ENCODE measurements around the gene ZMYND8.

DNA sequence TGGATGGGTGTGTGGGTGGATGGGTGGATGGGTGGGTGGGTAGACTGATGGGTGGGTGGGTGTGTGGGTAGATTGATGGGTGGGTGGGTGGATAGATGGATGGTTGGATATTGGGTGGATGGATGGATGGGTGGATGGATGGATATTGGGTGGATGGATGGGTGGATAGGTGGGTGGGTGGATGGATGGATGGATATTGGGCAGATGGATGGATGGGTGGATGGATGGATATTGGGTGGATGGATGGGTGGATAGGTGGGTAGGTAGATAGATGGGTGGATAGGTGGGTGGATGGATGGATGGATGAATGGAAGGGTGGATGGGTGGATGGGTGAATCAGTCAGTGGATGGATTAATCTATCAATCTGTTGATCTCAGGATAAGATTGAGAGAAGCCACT lies 177.2 kb downstream of the ZMYND8 start:
- no peak for TF ChIP-seq POLR2A (IDR thresholded peaks at IDR 0.05; ENCODE audit: borderline replicate concordance, extremely low read depth, insufficient read depth, insufficient read length)
- no peak for TF ChIP-seq EZH2 (IDR thresholded peaks at IDR 0.05)
- TF ChIP-seq, protein P1, sequence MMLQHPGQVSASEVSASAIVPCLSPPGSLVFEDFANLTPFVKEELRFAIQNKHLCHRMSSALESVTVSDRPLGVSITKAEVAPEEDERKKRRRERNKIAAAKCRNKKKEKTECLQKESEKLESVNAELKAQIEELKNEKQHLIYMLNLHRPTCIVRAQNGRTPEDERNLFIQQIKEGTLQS (IDR thresholded peaks at IDR 0.05): no peak
- TF ChIP-seq, protein P2, sequence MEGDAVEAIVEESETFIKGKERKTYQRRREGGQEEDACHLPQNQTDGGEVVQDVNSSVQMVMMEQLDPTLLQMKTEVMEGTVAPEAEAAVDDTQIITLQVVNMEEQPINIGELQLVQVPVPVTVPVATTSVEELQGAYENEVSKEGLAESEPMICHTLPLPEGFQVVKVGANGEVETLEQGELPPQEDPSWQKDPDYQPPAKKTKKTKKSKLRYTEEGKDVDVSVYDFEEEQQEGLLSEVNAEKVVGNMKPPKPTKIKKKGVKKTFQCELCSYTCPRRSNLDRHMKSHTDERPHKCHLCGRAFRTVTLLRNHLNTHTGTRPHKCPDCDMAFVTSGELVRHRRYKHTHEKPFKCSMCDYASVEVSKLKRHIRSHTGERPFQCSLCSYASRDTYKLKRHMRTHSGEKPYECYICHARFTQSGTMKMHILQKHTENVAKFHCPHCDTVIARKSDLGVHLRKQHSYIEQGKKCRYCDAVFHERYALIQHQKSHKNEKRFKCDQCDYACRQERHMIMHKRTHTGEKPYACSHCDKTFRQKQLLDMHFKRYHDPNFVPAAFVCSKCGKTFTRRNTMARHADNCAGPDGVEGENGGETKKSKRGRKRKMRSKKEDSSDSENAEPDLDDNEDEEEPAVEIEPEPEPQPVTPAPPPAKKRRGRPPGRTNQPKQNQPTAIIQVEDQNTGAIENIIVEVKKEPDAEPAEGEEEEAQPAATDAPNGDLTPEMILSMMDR (IDR thresholded peaks at IDR 0.05 in 2 of 3, conservative IDR thresholded peaks at IDR 0.05 in 1 of 3; ENCODE audit: borderline replicate concordance in 1 of 3, insufficient read depth in 1 of 3, low read depth in 2 of 3, low read length in 2 of 3): no peak
- TF ChIP-seq ZNF274 (IDR thresholded peaks at IDR 0.05; ENCODE audit: low read depth, low read length): no peak
- no peak for TF ChIP-seq POLR2AphosphoS5 (IDR thresholded peaks at IDR 0.05; ENCODE audit: low read depth, low read length)
- no peak for TF ChIP-seq SIN3A (IDR thresholded peaks at IDR 0.05; ENCODE audit: low read depth)
- TF ChIP-seq YY1 (IDR thresholded peaks at IDR 0.05; ENCODE audit: extremely low read depth, insufficient replicate concordance, low read depth, low read length): no peak
- TF ChIP-seq, protein P3, sequence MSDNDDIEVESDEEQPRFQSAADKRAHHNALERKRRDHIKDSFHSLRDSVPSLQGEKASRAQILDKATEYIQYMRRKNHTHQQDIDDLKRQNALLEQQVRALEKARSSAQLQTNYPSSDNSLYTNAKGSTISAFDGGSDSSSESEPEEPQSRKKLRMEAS (IDR thresholded peaks at IDR 0.05): no peak
- TF ChIP-seq, protein P4, sequence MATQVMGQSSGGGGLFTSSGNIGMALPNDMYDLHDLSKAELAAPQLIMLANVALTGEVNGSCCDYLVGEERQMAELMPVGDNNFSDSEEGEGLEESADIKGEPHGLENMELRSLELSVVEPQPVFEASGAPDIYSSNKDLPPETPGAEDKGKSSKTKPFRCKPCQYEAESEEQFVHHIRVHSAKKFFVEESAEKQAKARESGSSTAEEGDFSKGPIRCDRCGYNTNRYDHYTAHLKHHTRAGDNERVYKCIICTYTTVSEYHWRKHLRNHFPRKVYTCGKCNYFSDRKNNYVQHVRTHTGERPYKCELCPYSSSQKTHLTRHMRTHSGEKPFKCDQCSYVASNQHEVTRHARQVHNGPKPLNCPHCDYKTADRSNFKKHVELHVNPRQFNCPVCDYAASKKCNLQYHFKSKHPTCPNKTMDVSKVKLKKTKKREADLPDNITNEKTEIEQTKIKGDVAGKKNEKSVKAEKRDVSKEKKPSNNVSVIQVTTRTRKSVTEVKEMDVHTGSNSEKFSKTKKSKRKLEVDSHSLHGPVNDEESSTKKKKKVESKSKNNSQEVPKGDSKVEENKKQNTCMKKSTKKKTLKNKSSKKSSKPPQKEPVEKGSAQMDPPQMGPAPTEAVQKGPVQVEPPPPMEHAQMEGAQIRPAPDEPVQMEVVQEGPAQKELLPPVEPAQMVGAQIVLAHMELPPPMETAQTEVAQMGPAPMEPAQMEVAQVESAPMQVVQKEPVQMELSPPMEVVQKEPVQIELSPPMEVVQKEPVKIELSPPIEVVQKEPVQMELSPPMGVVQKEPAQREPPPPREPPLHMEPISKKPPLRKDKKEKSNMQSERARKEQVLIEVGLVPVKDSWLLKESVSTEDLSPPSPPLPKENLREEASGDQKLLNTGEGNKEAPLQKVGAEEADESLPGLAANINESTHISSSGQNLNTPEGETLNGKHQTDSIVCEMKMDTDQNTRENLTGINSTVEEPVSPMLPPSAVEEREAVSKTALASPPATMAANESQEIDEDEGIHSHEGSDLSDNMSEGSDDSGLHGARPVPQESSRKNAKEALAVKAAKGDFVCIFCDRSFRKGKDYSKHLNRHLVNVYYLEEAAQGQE (IDR thresholded peaks at IDR 0.05; ENCODE audit: low read depth): no peak
- no peak for TF ChIP-seq CBX3 (IDR thresholded peaks at IDR 0.05; ENCODE audit: low read depth)
- no peak for TF ChIP-seq SP1 (IDR thresholded peaks at IDR 0.05; ENCODE audit: low read depth)

All from HCT116 (cell line).